HG02840 (cell line): ENCODE measurements around the gene MCM10.
"Not testable (repeated sequence)": the region's sequence is repeated elsewhere in the genome, so short reads cannot be mapped to it uniquely, and the experiment has no call there.

Experiments used
- ATAC-seq: cut with Tn5 transposase; IDR thresholded peaks from one replicate; pipeline ENCODE4 v1.9.1; 2021; ENCODE audit warnings: mild to moderate bottlenecking, moderate library complexity, moderate number of reproducible peaks; ENCODE audit not compliant: unreplicated experiment, low FRiP score

MCM10 gene

DNA sequence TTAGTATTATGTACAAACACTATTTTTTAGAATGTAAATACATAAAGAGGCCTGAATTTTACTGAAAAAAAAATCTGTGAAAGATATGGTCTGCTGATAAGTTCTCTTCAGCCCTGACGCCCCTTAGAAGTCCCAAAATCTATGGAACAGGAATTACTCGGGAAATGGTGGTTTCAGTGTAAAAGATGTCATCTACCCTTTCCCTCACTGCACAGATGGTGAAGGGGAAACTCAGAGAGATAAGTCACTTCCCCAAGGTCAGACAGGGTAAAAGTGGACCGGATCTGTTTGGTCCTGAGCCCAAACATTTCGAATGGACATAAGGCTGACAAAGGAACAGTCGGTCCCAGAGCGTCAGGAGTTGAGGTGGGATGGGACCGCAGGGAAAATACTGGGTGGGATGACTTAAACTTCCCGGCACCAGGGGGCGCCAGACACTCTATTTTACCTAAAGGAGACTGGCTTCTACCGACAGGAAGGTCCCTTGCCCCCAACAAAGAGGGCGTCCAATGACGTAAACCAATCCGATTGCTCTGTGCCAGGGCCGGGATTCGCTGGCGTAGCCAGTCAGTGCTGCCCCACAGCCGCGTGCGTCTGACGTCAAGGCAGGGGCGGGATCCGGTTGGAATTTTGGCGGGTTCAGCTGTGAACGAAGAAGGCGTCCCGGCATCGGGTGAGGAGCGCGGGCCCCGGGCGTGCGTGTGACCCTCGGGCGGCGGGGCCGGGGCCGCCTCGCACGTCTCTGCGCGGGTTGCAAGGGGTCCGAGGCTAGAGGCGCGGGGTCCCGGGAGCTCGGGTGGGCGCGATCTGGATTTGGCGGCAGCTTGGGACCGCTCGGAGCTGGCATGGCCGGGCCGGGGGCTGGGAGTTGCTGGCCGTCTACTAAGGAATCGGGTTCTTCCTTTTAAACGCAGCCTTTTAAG lies at the start of gene MCM10:
Gene MCM10 (plus strand): TSS at position 625 of the 923 bp plus-strand sequence. CDS start 2,645 bp downstream, outside the sequence.
- ATAC-seq, result peak; percentile 100

DNA sequence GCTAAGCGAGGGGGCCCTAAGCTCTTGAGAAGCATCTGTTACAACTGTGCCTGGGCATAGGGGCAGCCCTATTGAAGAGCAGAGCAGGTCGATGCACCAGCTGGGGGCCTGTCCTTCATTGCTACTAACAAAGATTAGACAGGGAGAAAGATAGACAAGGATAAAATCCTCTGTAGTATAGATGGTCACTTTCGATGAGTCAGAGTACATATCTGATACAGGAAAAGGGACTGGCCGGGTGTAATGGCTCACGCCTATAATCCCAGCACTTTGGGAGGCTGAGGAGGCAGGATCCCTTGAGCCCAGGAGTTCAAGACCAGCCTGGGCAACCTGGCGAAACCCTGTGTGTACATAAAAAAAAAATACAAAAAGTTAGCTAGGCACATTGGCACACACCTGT lies 47.8 kb upstream of the MCM10 start:
- no peak for ATAC-seq

DNA sequence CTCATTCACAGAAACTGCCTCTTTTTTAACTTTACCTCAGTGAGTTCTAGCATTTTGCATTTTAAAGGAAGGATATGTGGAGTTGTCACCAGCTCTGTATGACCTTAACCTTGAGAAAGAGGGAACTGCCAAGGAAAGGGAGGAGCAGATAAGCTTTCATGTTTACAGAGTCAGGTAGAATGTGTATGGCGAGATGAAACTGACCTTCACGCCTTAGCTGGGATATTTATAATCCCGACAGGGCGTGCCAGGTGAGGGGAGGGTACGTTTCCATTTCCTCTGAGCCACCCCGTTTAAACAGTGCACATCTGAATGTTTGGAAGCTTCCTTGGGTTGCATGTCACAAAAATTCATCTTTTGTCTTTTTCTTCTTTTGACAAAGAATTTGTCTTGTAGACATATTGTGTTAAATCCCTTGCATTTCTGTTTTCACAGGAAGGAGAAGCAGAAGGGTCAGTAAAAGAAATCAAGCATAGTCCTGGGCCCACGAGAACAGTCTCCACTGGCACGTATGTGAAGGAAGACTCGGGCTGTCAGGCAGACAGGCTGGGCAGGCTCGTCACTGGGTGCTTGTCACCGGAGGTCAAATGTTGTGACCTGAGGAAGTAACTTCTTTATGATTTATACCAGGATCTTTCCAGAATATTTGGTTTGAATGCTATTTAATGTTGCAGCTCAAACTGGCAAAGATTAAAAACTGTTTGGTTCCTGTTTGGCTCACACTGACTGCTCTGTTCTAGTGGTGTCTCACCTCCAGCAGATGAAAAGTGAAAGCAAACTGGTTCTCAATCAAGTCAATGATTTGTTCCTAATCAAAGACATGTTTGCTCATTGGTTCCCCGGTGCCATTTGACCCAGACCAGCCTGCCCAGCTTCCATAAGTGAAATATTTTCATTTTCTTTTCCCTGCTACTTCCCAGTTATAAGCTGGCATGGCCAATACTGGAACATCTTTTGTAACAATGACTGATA lies 45.2 kb upstream of the MCM10 start:
- ATAC-seq, result no peak

DNA sequence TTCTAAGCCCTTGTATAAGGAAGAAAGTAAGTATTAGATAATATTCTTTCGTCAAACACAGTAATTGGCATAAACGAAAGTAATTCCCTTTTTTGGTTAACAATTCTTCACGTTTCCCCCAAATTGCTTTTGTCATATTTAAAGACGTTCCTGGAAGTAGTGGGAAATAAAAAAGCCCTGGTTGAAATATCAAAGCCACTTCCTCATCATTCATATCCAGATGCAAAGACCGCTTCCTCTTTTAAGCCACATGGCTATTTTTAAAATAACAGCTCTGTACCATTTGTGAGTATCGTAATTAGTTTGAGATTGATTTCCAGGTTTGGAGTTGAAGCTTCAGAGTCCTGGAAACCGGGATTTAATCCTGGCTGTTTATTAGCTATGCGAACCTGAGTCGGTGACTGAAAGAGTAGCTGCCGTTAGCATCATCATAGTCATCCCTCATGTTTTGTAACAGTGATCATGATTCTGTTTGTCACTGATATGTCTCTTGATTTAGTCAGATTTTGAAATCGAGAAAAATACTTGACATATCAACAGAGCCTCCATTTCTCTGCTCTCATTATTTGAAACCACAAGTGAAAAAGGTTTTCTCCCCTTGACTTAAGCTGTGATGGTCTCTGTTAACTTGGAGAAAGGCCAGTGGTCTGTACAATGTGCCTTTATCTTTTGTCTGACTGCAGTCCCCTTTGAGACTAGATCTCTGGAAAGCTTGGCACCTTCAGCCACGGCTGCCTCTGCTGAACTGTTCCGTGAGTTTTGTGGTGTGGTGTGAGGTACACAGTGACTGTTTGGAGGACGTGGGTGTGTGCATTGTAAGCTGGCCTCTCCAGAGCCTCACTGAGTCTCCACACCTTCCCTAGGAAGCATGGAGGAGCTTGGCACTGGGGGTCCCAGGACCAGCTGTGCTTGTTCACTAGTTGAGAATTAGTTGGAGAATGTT lies 43.2 kb upstream of the MCM10 start:
- ATAC-seq, result no peak

DNA sequence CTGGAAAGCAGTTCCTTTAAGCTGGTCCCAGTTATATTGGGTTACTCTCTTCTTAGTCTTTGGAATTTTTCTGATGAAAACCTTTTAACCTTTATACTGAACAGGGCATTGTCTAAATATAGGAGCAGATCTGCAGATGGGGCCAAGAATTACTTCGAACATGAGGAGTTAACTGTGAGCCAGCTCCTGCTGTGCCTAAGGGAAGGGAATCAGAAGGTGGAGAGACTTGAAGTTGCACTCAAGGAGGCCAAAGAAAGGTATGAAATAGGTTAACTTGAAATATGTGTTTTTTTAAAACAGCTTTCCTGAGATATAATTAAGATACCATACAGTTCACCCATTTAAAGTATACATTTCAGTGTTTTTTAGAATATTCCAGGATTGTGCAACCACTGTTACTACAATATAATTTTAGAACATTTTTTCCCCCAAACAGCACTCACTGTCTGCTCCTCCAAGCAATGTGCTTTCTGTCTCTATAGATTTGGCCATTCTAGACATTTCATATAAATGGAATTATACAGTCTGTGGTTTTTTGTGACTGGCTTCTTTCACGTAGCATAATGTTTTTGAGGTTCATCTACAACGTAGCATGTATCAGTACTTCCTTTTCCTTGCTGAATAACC lies 42.5 kb upstream of the MCM10 start:
- no peak for ATAC-seq

DNA sequence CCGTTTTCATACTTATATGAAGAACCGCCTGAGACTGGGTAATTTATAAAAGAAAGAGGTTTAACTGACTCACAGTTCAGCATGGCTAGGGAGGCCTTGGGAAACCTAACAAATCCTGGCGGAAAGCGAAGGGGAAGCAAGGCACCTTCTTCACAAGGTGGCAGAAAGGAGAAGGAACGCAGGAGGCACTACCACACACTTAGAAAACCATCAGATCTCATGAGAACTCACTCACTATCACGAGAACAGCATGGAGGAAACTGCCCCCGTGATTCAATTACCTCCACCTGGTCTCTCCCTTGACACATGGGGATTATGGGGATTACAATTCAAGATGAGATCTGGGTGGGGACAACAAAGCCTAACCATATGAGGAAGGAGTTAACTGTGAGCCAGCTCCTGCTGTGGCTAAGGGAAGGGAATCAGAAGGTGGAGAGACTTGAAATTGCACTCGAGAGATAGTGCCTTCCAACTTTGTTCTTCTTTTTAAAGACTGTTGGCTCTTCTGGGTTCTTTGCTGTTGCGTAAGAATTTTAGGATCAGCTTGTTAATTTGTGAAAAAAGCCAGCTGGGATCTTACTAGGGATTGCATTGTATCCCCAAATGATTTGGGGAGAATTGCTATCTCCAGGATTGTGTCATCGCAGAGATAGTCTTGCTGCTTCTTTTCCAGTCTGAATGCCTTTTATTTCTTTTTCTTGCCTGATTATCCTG lies 40.4 kb upstream of the MCM10 start:
- ATAC-seq, result no peak

DNA sequence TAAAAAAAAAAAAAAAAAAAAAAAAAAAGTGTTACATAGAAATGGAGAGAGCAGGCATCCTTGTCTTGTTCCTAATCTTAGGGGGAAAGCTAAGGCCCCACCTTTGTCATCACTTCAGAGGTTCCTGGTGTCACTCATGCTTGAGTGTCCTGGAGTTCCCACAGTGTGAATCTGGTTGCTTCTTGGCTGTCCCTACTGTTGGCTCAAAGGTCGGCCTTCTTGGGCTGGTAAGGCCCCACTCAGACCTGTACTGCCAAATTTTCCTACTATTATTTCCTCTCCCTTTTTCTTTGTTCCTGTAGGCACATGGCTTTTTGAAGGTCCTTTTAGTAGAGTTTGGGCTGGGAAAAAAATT lies 39.9 kb upstream of the MCM10 start:
- no peak for ATAC-seq

DNA sequence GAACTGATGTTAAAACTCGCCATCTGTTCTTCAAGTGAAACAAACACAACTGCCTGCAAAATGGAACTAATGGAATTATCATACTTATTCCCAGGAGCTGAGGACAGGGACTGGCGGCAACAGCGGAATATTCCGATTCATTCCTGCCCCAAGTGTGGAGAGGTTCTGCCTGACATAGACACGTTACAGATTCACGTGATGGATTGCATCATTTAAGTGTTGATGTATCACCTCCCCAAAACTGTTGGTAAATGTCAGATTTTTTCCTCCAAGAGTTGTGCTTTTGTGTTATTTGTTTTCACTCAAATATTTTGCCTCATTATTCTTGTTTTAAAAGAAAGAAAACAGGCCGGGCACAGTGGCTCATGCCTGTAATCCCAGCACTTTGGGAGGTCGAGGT lies 24.7 kb upstream of the MCM10 start:
- ATAC-seq, result no peak

DNA sequence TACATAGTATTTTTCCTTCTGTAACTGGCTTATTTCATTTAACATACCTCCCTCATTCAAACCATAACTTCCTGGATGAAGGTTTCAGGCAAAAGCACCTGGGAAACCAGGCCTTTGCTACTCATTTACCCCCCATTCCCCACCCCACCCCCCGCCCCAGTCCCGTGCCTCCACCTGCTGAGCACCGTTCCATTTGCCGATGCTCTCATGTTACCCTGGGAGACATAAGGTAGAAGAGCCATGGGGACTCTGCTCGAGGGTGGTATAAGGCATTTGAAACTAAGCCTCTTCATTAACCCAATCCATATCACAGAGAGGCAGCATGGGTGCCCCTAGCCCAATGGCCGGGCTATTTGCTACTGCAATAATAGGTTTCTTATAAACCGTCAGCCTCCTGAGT lies 22.2 kb upstream of the MCM10 start:
- ATAC-seq, result no peak

DNA sequence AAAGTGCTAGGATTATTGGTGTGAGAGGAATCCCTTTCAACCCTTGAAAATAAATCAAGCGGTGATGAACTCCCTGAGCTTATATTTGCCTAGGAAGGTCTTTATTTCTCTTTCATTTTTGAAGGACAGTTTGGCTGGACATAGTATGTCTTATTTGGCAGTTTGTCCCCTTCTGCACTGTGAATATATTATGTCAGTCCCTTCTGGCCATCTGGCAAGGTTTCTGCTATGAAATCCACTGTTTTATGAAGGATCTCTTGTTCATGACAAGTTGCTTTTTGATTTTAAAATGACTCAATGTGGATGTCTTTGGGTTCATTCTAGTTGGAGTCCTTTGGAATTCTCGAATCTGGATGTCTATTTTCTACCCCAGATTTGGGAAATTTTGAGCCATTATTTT lies 21.7 kb upstream of the MCM10 start:
- no peak for ATAC-seq

DNA sequence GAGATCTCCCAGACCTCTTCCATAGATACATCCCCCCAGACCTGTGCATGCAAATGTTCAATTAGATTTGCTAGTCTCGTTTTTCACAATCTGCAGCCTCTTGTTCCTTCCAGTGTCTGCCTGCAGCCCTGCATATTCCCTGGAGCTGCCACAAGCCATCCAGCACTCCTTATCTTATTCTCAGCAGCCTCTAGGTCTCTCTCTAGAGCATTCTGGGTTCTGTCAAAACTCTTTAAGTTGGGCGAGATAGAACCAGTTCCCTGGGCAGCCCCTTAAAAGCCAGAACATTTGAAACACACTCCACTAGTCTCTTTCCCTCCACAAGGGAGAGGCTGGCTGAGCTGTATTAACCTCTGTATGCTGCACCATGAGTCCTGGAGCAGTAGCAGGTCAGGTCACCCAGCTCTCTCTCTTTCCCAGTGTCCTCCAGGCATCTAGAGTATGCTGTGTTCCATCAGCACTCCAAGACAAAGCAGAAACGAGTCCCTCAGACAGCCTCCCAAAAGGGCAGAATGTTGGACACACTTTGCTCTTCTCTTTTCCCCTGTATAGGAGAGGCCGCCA lies 20.6 kb upstream of the MCM10 start:
- no peak for ATAC-seq

DNA sequence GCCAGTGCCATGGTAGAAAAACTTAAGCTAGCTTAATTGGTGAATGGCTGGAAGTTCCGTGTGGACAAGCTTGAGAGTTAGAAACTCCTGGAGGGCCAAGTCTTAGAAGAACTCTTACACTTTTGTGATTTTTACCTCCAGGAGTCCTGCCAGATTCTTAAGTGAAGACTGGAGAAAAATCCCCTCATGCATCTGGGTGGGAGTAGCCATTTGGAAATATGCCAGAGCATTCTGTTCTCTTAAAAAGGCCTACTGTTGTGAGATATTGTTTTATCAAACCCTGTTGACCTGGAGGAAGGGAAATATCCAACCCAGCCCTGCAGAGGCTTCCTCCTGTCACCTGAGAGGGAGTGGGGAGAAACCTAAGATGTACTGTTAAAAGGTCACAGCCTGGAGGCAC lies 17.6 kb upstream of the MCM10 start:
- ATAC-seq, result no peak

DNA sequence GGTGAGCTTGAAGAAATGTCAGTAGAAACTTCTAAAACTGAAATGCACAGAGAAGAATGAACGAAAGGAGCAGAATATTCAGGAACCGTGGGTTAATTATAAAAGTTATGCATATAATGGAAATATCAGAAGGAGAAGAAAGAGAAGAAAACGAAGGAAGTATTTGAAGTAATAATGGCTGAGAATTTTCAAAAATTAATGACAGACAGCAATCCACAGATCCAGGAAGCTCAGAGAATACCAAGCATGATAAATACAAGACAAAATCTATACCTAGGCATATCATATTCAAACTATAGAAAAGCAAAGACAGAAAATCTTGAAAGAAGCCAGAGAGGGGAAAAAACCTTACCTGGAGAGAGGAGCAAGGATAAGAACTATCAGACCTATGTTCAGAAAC lies 16.5 kb upstream of the MCM10 start:
- no peak for ATAC-seq

DNA sequence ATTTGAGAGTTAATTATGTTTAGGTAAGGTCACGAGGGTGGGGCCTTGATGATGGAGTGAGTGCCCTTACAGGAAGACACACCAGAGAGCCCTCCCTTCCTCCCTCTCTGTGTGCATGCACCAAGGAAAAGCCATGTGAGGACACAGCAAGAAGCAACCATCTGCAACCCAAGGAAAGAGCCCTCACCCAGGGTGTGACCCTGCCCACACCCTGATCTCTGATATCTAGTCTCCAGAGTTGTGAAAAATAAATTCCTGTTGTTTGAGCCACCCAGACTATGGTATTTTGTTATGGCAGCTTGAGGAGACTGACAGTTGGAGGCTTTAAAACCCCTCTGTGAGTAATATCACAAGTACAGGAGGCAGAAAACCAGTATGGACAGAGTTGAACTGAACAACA lies 15.0 kb upstream of the MCM10 start:
- ATAC-seq, result no peak

DNA sequence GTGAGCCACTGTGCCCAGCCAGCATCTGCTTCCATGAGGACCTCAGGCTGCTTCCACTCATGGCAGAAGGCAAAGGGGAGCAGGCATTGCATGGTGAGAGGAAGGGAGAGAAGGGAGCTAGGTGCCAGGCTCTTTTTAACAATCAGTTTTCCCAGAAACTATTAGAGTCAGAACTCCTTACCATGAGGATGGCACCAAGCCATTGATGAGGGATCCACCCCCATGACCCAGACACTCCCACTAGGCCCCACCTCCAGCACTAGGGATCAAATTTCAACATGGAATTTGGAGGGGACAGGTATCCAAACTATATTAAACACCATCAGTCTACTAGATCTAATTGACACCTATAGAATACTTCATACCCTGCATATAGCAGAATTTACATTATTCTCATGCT lies 14.2 kb upstream of the MCM10 start:
- ATAC-seq, result no peak

DNA sequence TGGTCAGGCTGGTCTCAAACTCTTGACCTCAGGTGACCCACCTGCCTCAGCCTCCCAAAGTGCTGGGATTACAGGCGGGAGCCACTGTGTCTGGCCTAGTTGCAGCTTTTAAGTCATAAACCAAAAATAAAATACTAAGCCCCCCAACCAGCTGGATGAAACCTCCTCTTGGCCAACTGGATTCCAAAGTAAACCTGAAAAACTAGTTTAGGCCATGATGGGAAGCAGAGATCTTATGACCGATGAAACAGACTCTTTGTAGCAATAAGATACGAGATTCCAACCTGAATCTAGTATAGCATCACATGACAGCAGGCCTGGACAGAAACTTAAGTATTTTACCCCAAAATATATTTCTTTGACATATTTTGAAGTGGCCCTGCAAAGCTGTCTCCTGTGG lies 9.1 kb upstream of the MCM10 start:
- ATAC-seq, result no peak

DNA sequence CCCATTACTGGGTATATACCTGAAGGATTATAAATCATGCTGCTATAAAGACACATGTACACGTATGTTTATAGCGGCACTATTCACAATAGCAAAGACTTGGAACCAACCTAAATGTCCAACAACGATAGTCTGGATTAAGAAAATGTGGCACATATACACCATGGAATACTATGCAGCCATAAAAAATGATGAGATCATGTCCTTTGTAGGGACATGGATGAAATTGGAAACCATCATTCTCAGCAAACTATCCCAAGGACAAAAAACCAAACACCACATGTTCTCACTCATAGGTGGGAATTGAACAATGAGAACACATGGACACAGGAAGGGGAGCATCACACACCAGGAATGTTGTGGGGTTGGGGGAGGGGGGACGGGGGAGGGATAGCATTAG lies 5.5 kb upstream of the MCM10 start:
- ATAC-seq, result not testable (repeated sequence)

DNA sequence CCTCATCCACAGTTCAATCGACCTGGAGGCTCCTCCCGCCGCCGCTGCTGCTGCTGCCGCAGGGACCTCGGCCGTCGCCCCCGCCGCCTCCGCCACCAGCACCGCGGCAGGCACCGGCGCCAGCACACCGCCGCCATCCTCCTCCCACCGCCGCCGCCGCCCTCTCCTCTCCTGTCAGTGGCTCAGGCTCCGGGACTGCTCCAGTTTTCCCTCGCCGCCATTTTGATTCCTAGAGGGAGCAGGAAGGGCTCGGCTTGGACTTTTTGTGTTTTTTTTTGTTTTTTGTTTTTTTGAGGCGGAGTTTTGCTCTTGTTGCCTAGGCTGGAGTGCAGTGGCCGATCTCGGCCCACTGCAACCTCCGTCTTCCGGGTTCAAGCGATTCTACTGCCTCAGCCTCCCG lies 3.0 kb upstream of the MCM10 start:
- ATAC-seq, result no peak

DNA sequence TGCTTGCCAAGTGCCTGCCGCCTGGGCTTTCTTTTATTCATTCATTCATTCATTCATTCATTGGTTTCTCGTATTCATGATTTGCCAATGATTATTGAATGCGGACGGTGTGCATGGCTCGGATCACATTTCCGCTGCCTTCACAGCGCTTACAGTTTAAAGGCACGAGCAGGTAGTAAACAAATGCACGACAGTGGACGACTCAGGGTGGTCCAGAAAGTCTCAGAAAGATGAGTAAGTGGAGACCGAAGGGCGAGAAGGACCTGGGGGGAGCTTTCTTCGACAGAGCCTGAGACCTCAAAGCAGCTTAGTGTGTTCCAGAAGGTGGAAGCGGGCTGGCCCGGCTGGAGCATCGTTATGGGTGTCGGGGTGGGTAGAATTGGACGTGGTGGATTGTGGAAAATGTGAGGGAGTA lies 506 bp downstream of the MCM10 start:
- ATAC-seq, result no peak
